Panc1 (cell line): ENCODE data around the gene HACL1. TPM values are rescaled to one million over a fixed set of nuclear protein-coding genes. Genes with fewer than 3 reads are reported as not detected.

Source experiments
- ATAC-seq: fragments of 200-7000 bp; cut with Tn5 transposase; 2 replicates; pipeline ENCODE4 v1.9.1; 2020; ENCODE audit warnings: mild to moderate bottlenecking, moderate library complexity
- BruUV-seq: library from RNA; stranded (reverse); fragments of 400-500 nt; replicated peaks from 2 replicates; lab custom pipeline; 2021; lab: Mats Ljungman, UMichigan
- CTCF ChIA-PET: fragments of 300-600 bp; sonication (Branson Sonifier 250); formaldehyde crosslinking; loops from one replicate; lab custom pipeline; 2022; ENCODE audit warnings: antibody characterized with exemption; lab: Charles Lee
- POLR2A ChIA-PET: fragments of 300-600 bp; sonication (Branson Sonifier 250); formaldehyde crosslinking; loops from one replicate; lab custom pipeline; 2022; ENCODE audit warnings: antibody characterized with exemption; lab: Charles Lee
- DNase-seq: peaks from one replicate; pipeline ENCODE4 v3.0.0-alpha.2; 2010; ENCODE audit warnings: low read depth, low spot score
- H3K27ac ChIP-seq: 2 replicates; pipeline ENCODE4 v1.5.1; 2011; ENCODE audit warnings: mild to moderate bottlenecking, low read length, inconsistent platforms
- H3K27me3 ChIP-seq: fragments of 200-500 bp; sonication (Bioruptor generic); 2 replicates; pipeline ENCODE4 v1.6.0; 2014; ENCODE audit warnings: low read length, inconsistent platforms; ENCODE audit not compliant: control insufficient read depth, insufficient read depth
- H3K36me3 ChIP-seq: fragments of 200-500 bp; sonication (Bioruptor generic); 2 replicates; pipeline ENCODE4 v1.5.1; 2014; ENCODE audit warnings: inconsistent platforms, mild to moderate bottlenecking, low read length, moderate library complexity; ENCODE audit not compliant: control insufficient read depth, insufficient read depth
- H3K4me1 ChIP-seq: 2 replicates; pipeline ENCODE4 v1.5.1; 2011; ENCODE audit warnings: inconsistent platforms, mild to moderate bottlenecking, low read length, moderate library complexity; ENCODE audit not compliant: control insufficient read depth, insufficient read depth
- H3K4me3 ChIP-seq, 2 experiments: 2 replicates each; pipeline ENCODE4 v1.5.1; 2011 to 2012; ENCODE audit warnings: low read depth in 2 of 2, low read length in 2 of 2, mild to moderate bottlenecking in 2 of 2, inconsistent platforms in 1 of 2, moderate library complexity in 1 of 2
- H3K9me3 ChIP-seq: fragments of 200-500 bp; sonication (Bioruptor generic); 2 replicates; pipeline ENCODE4 v1.5.1; 2014; ENCODE audit warnings: low read depth, mild to moderate bottlenecking, inconsistent platforms, low read length, moderate library complexity; ENCODE audit not compliant: control insufficient read depth, insufficient read depth
- CTCF ChIP-seq: fragments of 450-650 bp; IDR thresholded peaks from 2 replicates; pipeline ENCODE4 v1.5.1; 2017; ENCODE audit warnings: mild to moderate bottlenecking
- POLR2AphosphoS5 ChIP-seq: IDR thresholded peaks from 2 replicates; pipeline ENCODE4 v1.6.1; 2012; ENCODE audit warnings: mild to moderate bottlenecking, low read depth, low read length, moderate library complexity
- SIN3A ChIP-seq: IDR thresholded peaks from 2 replicates; pipeline ENCODE4 v1.6.1; 2012; ENCODE audit warnings: low read depth, mild to moderate bottlenecking, low read length, moderate library complexity, borderline replicate concordance; ENCODE audit not compliant: insufficient read depth
- TCF7L2 ChIP-seq: IDR thresholded peaks from 2 replicates; pipeline ENCODE4 v1.6.1; 2011; ENCODE audit warnings: mild to moderate bottlenecking, low read depth, low read length, inconsistent platforms
- in situ Hi-C: cut with HindIII; loops from 2 replicates; pipeline ENCODE4 v1.10.0; 2016; ENCODE audit warnings: low sequenced_read_pairs, low pct_unique_long_range_greater_than_20kb
- intact Hi-C: fragments of 100-400 bp; cut with micrococcal nuclease; formaldehyde crosslinking; loops from one replicate; pipeline ENCODE4 v1.10.0; 2022; ENCODE audit not compliant: unreplicated experiment
- total RNA-seq: library from RNA; stranded (reverse); gene quantifications from one replicate; pipeline ENCODE4 v1.2.1, GENCODE V29; 2021; ENCODE audit not compliant: unreplicated experiment
- TF ChIP-seq, protein P1 (sequence below), 2 experiments: IDR thresholded peaks; 2 replicates each; pipeline ENCODE4 v1.6.1; 2011 to 2012; ENCODE audit warnings: low read depth in 2 of 2, control low read depth in 1 of 2, low read length in 1 of 2, mild to moderate bottlenecking in 1 of 2, moderate library complexity in 1 of 2; ENCODE audit not compliant: insufficient read depth in 1 of 2

Gene HACL1
- total RNA-seq, 1 experiment from 2014 or later: 26.8 TPM

DNA sequence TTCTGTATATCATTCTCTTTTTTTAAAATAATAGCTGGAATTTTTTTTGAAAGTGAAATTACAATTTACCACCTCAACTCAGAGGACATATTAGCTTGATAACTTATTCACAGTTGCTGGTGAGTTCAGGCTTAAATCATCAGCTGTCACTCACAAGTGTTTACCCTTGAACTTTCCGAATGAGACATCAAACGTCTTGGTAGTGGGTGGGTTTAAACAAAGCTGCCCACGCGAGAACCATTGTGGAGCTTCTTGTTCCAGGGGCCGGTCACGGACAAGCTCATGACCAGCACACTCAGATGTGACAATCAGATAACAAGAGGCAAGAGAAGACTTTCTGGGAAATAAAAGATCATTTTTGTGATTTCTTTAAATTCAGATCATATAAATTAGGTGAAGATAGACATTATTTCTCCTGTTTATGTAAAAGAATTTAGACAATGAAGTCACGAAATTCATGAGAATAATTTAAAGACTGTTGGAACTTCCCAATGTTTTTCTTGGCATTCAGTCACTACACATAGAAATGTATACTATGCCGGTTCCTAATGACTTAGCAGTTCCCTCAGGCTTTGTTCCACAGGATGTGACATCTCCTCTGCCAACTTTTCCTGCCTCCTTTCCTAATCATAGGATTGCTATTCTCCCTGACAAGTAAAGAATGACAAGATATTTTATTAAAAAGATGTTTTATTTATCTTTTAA is 29.4 kb upstream of the HACL1 start:
- no peaks in the 10 kb centered on the region for H3K9me3 ChIP-seq
- H3K4me1 ChIP-seq: peaks cover 61% of the 10 kb centered on the region
- ATAC-seq (peak; percentile 84), DNase-seq (no peak)
- ChIA-PET CTCF (no interaction called here), POLR2A (no interaction called here)
- TF ChIP-seq, protein P1, sequence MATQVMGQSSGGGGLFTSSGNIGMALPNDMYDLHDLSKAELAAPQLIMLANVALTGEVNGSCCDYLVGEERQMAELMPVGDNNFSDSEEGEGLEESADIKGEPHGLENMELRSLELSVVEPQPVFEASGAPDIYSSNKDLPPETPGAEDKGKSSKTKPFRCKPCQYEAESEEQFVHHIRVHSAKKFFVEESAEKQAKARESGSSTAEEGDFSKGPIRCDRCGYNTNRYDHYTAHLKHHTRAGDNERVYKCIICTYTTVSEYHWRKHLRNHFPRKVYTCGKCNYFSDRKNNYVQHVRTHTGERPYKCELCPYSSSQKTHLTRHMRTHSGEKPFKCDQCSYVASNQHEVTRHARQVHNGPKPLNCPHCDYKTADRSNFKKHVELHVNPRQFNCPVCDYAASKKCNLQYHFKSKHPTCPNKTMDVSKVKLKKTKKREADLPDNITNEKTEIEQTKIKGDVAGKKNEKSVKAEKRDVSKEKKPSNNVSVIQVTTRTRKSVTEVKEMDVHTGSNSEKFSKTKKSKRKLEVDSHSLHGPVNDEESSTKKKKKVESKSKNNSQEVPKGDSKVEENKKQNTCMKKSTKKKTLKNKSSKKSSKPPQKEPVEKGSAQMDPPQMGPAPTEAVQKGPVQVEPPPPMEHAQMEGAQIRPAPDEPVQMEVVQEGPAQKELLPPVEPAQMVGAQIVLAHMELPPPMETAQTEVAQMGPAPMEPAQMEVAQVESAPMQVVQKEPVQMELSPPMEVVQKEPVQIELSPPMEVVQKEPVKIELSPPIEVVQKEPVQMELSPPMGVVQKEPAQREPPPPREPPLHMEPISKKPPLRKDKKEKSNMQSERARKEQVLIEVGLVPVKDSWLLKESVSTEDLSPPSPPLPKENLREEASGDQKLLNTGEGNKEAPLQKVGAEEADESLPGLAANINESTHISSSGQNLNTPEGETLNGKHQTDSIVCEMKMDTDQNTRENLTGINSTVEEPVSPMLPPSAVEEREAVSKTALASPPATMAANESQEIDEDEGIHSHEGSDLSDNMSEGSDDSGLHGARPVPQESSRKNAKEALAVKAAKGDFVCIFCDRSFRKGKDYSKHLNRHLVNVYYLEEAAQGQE (IDR thresholded peaks at IDR 0.05; ENCODE audit: insufficient read depth in 1 of 2, low read depth in 2 of 2, low read length in 1 of 2): no peak
- TF ChIP-seq SIN3A: no peak
- TF ChIP-seq POLR2AphosphoS5: peak; percentile 82
- no peak for TF ChIP-seq CTCF
- TF ChIP-seq TCF7L2: peak; percentile 87
- intact Hi-C loops (loop anchor here (5.0 kb wide), 1 partner anchor 167 kb away; the partner anchor contains the start of gene ANKRD28), in situ Hi-C loops (no loop called here)
- no peaks in the 10 kb centered on the region for H3K27me3 ChIP-seq
- peak overlapping the region; percentile 99 for H3K27ac ChIP-seq
- BruUV-seq: no TSS peak
- H3K36me3 ChIP-seq: no peaks in the 10 kb centered on the region
- H3K4me3 ChIP-seq: peak overlapping the region; percentile 7 to 28; a peak in 2 of 4 replicates

DNA sequence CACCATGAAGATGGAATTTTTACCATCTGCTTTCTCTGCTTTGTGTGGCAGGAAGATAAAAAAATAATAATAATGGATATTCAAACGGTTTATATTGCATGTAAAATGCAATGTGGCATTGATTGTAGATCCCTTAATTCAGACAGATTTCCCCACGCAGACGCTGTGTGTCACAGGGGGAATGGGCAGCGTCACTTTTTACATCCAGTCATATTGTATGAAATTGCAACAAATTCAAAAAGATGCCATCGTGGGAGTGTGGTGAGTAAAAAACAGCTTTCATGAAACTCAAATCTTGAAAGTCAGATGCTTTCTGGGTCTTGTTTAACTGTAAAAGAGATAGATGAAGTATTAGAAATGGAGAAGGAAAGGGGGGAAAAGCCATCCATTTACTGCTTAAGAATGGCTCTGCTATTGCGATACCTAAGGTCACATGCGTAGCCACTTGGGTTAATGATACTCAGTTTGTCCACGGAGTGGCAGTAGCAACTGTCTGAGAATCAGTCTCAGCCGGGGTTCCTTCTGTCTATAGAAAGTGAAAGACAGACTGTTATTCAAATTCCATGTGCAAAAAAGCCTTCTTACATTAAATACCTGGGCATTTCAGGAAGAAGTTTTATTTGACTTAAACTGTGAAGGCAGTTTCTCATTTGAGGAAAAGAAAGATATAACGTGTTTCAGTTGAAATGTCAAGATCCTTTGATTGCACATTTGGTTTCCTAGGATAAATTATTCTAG is 28.7 kb upstream of the HACL1 start:
- DNase-seq (peak; percentile 66), ATAC-seq (peak; percentile 80)
- peaks cover 53% of the 10 kb centered on the region for H3K4me1 ChIP-seq
- H3K27me3 ChIP-seq: no peaks in the 10 kb centered on the region
- in situ Hi-C loops: no loop called here
- H3K4me3 ChIP-seq: no peak overlapping the region; a peak in 1 of 4 replicates
- no peaks in the 10 kb centered on the region for H3K36me3 ChIP-seq
- H3K27ac ChIP-seq: peak overlapping the region; percentile 99
- ChIA-PET CTCF (no interaction called here), POLR2A (no interaction called here)
- no TSS peak for BruUV-seq
- intact Hi-C loops: loop anchor here (5.0 kb wide), 1 partner anchor 167 kb away; the partner anchor contains the start of gene ANKRD28
- peak; percentile 77 for TF ChIP-seq CTCF
- no peak for TF ChIP-seq TCF7L2
- TF ChIP-seq POLR2AphosphoS5: no peak
- no peak for TF ChIP-seq SIN3A
- H3K9me3 ChIP-seq: no peaks in the 10 kb centered on the region
